ENCODE results near the gene WDPCP.

The WDPCP gene

DNA sequence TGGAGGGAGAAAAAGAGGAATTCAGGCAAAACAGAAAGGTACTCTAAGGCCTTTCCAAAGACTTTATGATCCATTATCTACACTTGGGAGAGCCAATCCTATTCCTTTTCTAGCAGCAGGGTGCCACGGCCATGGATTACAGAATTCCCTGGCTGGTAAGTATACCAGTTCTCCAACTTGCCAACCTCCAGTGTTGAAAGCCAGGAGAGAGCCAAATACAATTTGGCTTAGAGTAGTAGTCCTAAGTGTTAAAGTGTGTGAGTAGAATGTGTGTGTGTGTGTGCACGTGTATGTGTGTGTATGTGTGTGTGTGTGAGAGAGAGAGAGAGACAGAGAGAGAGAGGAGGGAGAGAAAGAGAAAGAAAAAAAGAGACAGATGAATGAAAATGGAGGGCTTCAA lies 43.3 kb downstream of the WDPCP start:
- in situ Hi-C loops (cut with MboI; ENCODE audit: low sequenced_read_pairs), result no loop called here

DNA sequence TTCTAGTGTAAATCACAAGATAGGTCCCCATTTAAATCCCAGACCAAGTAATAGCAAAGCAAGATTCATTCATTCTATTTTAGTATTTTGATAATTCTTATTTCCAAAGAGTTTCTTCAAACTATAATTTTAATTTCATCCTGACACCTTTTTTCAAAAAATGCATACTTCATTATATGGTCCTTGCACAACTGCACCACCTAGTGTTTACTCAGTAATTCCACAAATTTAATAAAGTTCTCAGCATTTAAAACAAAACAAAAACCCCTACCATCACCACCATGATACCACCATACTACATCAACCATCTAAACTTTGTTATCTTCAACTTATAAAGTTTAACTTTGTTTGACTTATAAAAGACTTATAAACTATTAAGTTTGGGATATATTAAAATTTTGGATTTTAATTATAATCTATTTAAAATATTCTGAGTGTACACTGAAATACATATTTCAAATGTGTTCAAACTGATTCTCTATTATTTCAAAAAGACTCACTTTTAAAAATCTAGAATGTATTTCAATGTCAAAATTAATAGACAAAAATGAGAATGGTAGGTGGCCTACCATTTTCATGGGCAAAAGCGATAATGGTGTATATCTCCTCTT lies 44.2 kb downstream of the WDPCP start:
- in situ Hi-C loops (cut with MboI; ENCODE audit: low sequenced_read_pairs), result no loop called here

DNA sequence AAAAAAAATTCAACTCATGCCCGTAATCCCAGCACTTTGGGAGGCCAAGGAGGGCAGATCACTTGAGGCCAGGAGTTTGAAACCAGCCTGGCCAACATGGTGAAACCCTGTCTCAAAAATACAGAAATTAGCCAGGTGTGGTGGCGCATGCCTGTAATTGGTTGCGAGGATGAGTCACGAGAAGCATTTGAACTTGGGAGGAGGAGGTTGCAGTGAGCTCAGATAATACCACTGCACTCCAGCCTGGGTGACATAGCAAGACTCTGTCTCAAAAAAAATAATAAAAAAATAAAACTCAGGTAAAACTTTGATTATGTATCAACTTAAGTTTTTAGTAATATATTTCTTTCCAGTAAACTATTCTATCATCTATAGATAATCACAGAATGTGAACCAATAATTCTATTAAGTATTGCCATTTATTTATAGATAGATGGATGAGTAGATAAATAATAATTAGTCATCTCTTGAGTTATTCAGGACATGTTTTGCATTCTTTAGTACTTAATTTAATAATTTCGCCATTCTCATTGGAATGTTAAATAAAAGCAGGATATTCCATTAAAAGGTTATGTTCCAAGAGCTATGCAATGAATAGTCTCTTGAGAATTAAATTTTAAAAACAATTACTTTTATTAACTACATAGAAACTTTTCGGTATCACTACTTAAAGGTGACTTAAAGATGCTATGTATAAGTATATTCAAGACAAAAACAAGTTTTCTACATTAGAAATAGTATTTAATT lies 48.7 kb downstream of the WDPCP start:
- in situ Hi-C loops (cut with MboI; ENCODE audit: low sequenced_read_pairs), result no loop called here

- in situ Hi-C loops (cut with MboI; ENCODE audit: low sequenced_read_pairs), result no loop called here
These were observed 49.9 kb downstream of the WDPCP start for GRCh38 chr2:63538390-63538789.

DNA sequence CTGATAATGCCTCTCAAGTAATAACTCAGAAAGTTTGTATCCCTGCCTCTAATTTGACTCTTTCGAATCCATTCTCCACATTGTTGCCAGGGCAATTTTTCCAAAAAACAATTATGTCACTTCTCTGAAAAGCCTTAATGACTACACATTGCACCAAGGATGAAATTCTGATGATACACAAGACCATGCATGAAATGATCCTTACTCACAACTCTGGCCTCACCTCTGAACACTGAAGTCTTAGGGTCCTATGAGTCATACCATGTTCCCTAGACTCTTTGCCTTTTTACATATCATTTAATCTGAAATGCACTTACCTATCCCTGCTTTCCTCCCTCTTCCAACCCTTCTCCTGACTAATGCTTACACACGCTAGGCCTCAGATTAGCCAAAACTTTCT lies 51.0 kb downstream of the WDPCP start:
- in situ Hi-C loops (cut with MboI; ENCODE audit: low sequenced_read_pairs), result no loop called here

GRCh38 chr2:63530704-63531279 lies 57.5 kb downstream of the WDPCP start:
- in situ Hi-C loops (cut with MboI; ENCODE audit: low sequenced_read_pairs), result no loop called here

DNA sequence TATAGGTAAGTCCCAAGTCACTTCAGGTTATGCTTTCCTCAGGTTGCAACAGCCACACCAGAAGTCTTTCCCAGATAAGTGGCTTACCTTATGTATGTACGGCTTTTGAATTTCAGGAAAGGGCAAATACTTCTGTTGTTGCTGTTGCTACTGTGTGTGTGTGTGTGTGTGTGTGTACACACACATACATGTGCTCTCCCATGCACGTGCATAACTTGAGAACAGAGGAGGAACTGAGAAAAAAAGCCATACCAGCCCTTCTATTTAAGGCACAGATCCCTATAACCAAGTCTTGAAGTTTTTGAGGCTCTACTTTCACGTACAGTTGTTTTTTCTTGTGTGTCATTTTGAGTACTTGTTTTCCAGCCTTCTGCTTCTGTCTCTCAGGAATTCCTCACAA lies 62.4 kb downstream of the WDPCP start:
- in situ Hi-C loops (cut with MboI; ENCODE audit: low sequenced_read_pairs), result no loop called here

DNA sequence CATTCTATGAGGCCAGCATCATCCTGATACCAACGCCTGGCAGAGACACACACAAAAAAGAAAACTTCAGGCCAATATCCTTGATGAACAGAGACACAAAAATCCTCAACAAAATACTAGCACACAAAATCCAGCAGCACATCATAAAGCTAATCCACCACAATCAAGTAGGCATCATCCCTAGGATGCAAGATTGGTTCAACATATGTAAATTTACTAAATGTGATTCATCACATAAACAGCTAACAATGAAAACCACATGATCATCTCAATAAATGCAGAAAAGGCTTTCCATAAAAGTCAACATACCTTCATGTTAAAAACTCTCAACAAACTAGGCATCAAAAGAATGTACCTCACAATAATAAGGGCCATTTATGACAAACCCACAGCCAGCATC lies 65.3 kb downstream of the WDPCP start:
- in situ Hi-C loops (cut with MboI; ENCODE audit: low sequenced_read_pairs), result no loop called here

DNA sequence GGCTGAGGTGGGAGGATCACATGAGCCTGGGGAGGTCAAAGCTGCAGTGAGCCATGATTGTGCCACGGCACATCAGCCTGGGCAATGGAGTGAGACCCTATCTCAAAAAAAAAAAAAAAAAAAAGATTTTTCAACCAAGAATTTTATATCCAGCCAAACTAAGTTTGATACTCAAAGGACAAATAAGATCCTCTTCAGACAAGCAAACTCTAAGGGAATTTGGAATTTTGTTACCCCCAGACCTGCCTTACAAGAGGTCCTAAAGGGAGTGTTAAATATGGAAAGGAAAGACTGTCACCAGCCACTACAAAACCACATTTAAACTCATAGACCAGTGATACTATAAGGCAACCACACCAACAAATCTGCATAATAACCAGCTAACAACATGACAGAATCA lies 67.5 kb downstream of the WDPCP start:
- in situ Hi-C loops (cut with MboI; ENCODE audit: low sequenced_read_pairs), result no loop called here

DNA sequence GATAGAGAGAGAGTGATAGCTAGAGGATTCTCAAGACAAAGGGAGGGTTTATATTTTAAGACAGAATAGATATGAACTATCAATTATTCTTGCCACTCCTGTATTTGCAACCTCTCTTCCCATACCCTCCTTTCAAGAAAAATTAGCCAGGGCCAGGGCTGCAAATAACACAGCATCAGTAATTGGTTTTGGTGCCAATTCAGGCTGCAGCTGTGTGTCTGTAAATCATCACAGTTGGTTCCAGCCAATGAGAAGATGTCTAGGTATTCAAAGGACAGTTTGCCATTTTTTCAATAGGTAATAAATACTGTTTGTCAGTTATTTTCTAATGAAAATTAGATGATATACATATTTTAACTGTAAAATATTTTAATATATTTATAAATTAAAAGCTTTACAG lies 73.5 kb downstream of the WDPCP start:
- in situ Hi-C loops (cut with MboI; ENCODE audit: low sequenced_read_pairs), result no loop called here

GRCh38 chr2:63514237-63514716 lies 74.0 kb downstream of the WDPCP start:
- in situ Hi-C loops (cut with MboI; ENCODE audit: low sequenced_read_pairs), result no loop called here

- in situ Hi-C loops (cut with MboI; ENCODE audit: low sequenced_read_pairs), result no loop called here
These were observed 82.0 kb downstream of the WDPCP start for GRCh38 chr2:63506320-63506719.

GRCh38 chr2:63503818-63504217 lies 84.5 kb downstream of the WDPCP start:
- in situ Hi-C loops (cut with MboI; ENCODE audit: low sequenced_read_pairs), result no loop called here

DNA sequence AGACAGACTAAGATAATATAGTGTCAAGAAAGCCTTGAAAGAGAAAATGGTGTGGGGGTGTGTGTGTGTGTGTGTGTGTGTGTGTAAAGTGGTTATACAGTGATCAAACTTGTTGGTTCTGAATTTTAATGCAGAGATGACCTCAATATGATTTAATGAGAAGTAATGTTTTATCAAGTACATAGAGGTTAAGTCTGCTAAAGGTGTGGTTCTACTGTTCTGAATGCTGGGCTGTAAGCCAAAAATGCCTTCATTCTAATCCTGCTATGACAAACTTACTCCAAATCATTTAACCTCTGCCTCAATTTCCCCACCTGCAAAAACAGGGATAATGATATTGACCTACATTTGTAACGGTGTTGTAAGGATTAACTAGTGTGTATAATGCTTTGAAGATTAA lies 87.9 kb downstream of the WDPCP start:
- in situ Hi-C loops (cut with MboI; ENCODE audit: low sequenced_read_pairs), result no loop called here

DNA sequence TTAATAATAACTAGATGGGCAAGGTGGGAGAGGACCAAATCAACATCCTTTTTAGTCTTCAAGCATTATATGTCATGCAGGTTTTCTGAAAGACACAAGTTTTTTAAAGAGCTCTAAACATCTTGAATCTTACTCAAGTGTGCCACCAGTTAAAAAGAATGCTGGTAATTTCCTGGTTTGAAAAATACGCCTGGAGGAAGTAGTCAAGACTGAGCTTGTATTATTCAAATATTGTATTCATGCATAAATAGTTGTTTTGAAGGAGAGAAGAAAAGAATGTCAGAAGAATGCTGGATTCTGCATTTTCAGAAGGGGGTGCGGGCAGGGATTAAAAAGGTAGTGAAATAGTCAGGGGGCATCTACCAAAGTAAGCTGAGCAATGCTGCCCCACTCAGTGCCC lies 90.7 kb downstream of the WDPCP start:
- in situ Hi-C loops (cut with MboI; ENCODE audit: low sequenced_read_pairs), result no loop called here

DNA sequence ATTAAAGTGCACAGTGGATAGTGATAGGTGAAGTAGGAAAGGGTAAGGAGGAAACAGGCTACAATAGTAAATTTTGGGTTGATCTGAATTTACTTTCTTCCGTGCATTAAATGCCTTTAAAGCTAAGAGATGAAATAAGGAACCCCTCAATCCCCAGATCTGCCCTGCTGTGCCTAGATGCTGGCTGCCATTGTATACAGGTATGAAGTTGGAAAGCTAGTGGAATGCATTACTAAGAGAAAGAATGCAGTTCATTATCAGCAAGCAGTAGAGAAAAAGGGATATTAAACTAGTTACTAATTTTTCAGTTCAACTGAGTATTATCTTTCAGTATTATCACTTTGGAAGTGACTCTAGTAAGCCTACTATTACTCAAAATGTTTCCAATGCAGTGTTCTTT lies 93.3 kb downstream of the WDPCP start:
- in situ Hi-C loops (cut with MboI; ENCODE audit: low sequenced_read_pairs), result no loop called here

GRCh38 chr2:63494100-63494499 lies 94.2 kb downstream of the WDPCP start:
- in situ Hi-C loops (cut with MboI; ENCODE audit: low sequenced_read_pairs), result no loop called here

DNA sequence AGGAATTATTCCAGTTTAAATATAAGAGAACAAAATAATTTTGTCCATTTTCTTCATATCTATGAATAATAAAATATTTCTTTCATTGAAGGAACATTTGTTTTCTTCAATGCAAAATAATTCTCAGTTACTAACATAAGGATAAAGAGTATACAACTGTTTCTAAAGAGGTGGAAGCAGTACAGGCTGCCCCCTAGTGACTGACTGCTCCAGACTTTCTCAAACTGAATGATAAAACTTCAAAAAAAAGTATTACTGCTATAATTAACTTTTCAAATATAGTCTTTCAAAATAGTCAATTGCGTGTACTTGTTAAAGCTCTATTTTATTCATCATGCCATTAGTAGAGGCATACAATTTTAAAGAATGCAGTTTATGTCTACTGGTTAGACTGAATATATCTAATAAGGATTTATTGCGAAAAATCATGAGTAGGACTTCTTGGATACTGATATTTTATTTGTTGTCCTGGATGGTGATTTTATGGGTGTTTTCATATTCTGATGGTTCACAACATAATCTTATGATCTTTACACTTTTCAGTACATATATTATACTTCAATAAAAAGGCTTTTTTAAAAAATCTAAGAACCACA lies 100.1 kb downstream of the WDPCP start:
- in situ Hi-C loops (cut with MboI; ENCODE audit: low sequenced_read_pairs), result no loop called here

GRCh38 chr2:63486861-63487290 lies 101.4 kb downstream of the WDPCP start:
- in situ Hi-C loops (cut with MboI; ENCODE audit: low sequenced_read_pairs), result no loop called here

DNA sequence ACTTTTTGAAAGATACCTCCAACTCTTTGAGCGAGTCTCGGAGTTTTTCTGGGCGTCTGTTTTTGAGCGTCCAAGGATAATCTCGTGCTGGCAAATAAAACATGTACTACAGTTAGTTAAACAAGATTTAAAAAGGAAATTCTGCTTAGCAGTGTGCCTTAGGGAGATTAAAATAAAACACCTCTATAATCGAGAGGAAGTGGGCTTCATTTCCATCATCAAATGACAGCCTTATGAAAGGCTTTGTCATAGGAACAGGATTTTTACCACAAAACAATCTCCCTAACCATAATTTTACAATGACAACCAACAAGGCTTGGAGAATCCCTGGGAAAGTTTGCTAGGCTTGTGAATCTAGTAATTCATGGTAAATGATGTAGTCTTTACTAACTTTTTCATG lies 103.4 kb downstream of the WDPCP start:
- in situ Hi-C loops (cut with MboI; ENCODE audit: low sequenced_read_pairs), result no loop called here

DNA sequence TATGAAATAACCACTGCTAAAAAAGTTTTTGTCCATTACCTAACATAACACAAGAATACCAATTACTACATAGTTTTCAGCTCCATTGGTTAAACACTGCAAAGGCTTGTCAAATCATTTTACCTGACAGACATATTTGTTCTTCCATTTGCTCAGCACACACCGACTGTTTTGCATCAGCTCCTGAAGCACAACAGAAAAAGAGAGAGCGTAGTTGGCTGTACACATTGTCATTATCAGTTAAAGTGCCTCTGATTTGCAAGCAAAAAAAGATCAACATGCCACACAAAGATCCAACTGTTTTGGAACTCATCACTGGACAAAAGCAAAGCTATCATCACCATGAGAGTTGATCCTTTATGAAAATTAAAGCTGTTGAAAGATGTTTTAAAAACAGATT lies 103.8 kb downstream of the WDPCP start:
- in situ Hi-C loops (cut with MboI; ENCODE audit: low sequenced_read_pairs), result no loop called here

DNA sequence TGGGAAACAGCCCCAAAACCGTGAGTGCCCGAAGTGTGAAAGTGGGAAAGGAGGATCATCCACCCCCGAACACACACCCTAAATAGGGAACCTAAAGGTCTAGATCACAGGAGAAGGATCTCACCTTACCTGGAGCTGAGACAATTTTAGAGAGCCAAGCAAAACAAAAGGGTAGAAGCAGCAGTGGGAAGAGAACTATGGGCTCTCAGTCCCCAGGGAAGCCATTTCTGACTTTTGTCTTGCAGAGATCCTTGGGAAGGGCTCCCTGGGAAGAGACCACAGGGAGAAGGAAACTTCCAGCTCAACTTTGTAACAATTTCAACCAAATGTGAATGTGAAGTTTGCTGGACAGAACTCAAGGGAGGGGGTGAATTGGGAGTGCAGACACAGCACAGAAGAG lies 110.6 kb downstream of the WDPCP start:
- in situ Hi-C loops (cut with MboI; ENCODE audit: low sequenced_read_pairs), result no loop called here

All from hTERT RPE-1 (cell line).